Measurements from ENCODE around the gene IFITM1.
"Not testable (repeated sequence)": the region's sequence is repeated elsewhere in the genome, so short reads cannot be mapped to it uniquely, and the experiment has no call there.

The IFITM1 gene

DNA sequence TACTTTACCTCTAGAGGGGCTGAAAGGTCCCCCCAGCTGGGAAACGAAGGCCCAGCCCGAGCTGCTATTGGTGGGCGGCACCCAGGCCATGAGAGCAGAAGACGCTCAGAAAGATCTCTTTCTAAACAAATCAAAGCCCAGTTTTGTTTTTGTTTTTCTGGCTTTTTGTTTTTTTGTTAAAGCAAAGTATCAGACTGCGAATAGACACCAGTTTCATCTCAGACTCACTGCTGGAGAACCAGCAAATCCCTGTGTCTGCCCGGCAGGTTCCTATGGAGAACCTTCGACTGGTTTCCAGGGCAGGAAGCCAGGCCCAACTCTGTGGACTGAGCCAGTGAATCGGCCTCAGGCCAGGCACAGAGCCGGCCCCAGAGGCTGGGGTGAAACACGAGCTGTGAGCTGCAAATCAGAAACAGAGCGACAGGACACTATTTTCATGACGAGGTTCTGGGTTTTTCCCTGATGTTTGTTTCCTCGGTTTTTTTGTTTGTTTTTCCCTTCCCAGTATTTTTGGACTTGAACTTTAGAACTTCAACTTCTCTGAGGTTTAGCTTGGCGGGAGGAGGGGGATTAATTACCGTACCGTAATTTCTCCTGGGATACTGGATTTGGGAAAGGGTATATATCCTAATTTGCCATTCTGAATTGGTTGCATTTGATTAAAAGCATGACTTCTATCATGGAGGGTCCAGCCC is 39.5 kb downstream of the IFITM1 start:
- no peak for DNase-seq
- in situ Hi-C loops (cut with HindIII; ENCODE audit: low pct_ligation_motif_present, low pct_unique_long_range_greater_than_20kb, low sequenced_read_pairs), result no loop called here

GRCh38 chr11:355581-356458 is 42.0 kb downstream of the IFITM1 start:
- peak; percentile 88 for DNase-seq
- in situ Hi-C loops (cut with HindIII; ENCODE audit: low pct_ligation_motif_present, low pct_unique_long_range_greater_than_20kb, low sequenced_read_pairs), result no loop called here

DNA sequence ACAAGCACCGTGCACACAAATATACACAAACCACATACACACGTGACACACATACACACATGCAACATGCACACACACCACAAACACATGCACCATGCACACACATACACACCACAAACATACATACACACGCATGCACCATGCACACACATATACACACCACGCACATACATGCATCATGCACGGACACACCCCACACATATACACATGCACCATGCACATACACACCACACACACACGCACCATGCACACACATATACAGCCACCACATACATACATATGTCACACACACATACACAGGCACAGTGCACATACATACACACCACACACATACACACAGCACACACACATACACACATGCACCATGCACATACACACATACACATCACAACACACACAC is 42.8 kb downstream of the IFITM1 start:
- in situ Hi-C loops (cut with HindIII; ENCODE audit: low pct_ligation_motif_present, low pct_unique_long_range_greater_than_20kb, low sequenced_read_pairs), result no loop called here

GRCh38 chr11:357582-357981 is 43.7 kb downstream of the IFITM1 start:
- no peak for DNase-seq
- in situ Hi-C loops (cut with HindIII; ENCODE audit: low pct_ligation_motif_present, low pct_unique_long_range_greater_than_20kb, low sequenced_read_pairs), result no loop called here

More for the DNA sequence above, 42.8 kb downstream of the IFITM1 start:
- DNase-seq, result no peak

DNA sequence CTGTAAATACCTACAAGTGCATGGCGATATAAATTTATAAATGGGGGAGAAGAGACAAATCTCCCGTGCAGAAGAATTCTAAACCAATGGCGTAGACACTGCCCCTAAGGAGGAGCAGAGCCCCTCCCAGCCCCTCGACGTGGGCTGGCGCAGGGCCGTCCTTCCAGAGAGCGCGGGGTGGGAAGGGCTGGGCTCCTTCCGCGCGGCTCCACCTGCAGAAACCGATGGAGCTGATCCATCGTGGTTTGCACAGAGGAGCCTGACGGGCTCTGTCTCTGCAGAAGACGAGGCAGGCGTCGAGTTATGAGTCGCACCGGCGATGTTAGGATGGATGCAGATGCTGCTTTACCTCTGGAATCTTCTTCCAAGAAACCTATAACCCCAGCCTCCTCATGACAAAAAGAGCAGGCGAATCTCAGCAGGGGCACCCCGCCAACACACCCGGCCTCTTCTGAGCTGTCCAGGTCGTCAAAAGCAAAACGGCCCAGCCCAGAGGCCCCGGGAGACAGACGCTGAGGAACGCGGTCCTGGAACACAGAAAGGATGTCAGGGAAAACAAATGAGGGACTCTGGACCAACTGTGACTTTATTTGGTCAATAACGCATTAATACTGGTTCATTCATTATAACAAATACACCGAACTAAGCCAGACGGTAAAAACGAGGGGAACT is 44.4 kb downstream of the IFITM1 start:
- no peak for DNase-seq
- in situ Hi-C loops (cut with HindIII; ENCODE audit: low pct_ligation_motif_present, low pct_unique_long_range_greater_than_20kb, low sequenced_read_pairs), result no loop called here

- DNase-seq, result no peak
- in situ Hi-C loops (cut with HindIII; ENCODE audit: low pct_ligation_motif_present, low pct_unique_long_range_greater_than_20kb, low sequenced_read_pairs), result no loop called here
Observed at GRCh38 chr11:359181-359714, 45.4 kb downstream of the IFITM1 start.

DNA sequence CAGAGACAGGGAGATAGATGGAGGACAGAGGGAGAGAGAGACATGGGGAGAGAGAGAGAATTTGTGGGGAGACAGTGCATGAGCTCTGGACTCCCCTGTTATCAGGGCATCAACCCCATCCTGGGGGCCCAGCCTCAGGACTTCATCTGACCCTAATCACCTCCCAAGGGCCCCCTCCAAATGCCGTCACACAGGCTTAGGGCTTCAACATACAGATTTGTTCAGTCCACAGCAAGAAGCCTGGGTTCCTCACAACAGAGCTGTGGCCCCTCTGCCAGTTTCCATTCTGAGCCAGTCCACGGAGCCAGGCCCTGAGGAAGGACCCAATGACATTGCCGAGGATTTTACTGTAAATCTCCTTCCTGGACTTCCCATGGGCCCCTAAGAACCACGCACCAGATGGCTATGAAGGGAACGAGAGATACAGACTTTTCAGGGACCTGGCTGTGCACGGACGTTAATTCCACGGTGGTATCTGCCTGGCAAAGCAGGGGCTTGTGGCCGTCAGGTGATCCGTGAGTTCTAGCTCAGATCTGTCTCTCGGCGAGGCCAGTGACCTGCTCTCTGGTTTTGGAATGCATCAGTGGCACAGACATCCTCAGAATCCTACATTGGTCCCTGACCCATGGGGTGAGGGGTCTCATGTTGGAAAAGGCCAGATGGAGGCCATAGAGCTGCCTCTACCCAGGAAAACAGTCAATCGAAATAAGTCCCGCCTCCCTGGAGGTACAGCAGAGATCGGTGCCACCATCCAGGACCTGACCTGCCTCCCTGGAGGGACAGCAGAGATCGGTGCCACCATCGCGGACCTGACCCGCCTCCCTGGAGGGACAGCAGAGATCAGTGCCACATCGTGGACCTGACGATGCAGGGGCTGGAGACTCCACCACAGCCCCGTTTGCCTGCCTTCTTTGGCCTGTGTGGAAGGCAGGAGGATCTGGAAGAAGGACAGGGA is 46.8 kb downstream of the IFITM1 start:
- in situ Hi-C loops (cut with HindIII; ENCODE audit: low pct_ligation_motif_present, low pct_unique_long_range_greater_than_20kb, low sequenced_read_pairs), result no loop called here
- DNase-seq, result no peak

DNA sequence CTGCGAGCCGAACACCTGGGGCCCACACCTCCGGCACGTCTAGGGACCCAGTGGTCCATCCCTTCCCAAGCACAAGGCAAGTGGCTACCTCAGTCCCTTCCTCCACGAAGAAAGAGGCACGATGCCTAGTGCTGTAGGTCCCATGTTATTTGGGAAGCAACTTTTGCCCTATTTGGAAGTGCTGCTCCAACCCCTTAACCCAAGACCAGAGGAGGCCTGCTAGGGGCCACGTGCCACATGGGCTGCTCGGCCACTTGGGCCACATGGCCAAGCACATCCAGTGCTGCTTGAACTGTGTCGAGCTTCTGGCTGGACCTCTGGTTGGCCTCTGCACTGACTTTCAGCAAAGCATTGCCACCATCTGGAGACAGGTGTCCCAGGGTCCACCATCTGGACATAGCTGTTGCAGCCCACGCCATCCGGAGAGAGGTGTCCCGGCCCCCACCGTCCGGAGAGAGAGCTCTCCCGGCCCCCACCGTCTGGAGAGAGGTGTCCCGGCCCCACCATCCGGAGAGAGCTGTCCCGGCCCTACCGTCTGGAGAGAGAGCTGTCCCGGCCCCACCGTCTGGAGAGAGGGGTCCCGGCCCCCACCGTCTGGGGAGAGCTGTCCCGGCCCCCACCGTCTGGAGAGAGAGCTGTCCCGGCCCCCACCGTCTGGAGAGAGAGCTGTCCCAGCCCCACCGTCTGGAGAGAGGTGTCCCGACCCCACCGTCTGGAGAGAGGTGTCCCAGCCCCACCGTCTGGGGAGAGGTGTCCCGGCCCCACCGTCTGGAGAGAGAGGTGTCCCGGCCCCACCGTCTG is 49.0 kb downstream of the IFITM1 start:
- DNase-seq, result no peak
- in situ Hi-C loops (cut with HindIII; ENCODE audit: low pct_ligation_motif_present, low pct_unique_long_range_greater_than_20kb, low sequenced_read_pairs), result no loop called here

- DNase-seq; in situ Hi-C loops (cut with HindIII; ENCODE audit: low pct_ligation_motif_present, low pct_unique_long_range_greater_than_20kb, low sequenced_read_pairs): not testable (repeated sequence)
Observed at GRCh38 chr11:363443-363805, 49.6 kb downstream of the IFITM1 start.

DNA sequence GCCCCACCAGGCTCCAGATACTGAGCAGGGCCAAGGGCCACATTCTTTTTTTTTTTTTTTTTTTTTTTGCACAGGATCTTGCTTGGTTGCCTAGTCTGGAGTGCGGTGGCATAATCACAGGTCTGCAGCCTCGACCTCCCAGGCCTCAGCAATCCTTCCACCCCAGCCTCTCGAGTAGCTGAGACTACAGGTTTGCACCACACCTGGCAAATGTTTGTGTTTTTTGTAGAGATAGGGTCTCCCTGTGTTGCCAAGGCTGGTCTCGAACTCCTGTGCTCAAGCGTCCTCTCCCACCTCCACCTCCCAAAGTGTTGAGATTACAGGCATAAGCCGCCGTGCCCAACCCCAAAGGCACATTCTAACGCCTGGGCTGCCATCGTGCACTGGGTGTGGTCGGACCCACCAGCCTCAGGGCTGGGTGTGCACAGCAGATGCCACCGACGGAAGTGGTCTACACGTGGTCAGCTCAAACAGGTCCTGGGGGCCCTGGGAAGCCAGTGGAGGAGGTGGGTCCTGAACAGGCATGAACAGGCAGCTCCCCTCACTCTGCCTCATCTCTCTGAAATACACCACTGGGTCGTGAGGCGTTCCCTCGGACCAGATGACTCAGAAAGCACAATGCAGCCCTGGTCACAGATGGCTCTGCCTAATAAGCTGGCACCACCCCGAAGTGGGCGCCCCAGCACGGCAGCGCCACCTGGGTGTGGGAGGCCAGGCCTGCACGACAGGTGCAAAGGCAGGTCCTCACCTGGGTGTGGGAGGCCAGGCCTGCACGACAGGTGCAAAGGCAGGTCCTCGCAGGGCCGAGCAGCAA is 50.3 kb downstream of the IFITM1 start:
- peak; percentile 58 for DNase-seq
- in situ Hi-C loops (cut with HindIII; ENCODE audit: low pct_ligation_motif_present, low pct_unique_long_range_greater_than_20kb, low sequenced_read_pairs), result no loop called here

All from ACHN (cell line).